Measurements from ENCODE around the gene MRPL50.

- no peak for TF ChIP-seq CTCF (IDR thresholded peaks at IDR 0.05; ENCODE audit: low read length)
- TF ChIP-seq EZH2 (optimal IDR thresholded peaks at IDR 0.05; ENCODE audit: low read depth, low read length): no peak
Observed at GRCh38 chr9:101418518-101419430, 20.4 kb upstream of the MRPL50 start.
